DMS79 (cell line): ENCODE data around the gene FUT2.

ENCODE experiments used
- DNase-seq: peaks from one replicate; lab custom pipeline; 2025; lab: John Stamatoyannopoulos, UW

FUT2 gene

GRCh38 chr19:48751845-48752495 is 56.2 kb downstream of the FUT2 start:
- DNase-seq = no peak

- DNase-seq = peak; percentile 95
Measured at GRCh38 chr19:48752496-48753365, 57.0 kb downstream of the FUT2 start, which contains the start of gene FUT1. Gene FUT1, minus strand, starts transcription at chr19:48752641. Its CDS starts 1,360 bp downstream, at chr19:48751281.

- DNase-seq = no peak
Measured at GRCh38 chr19:48755084-48755641, 59.4 kb downstream of the FUT2 start, which contains the start of gene FGF21. Gene FGF21, plus strand, starts transcription at chr19:48755524. Its CDS starts 713 bp downstream, at chr19:48756237.
